HepG2 (cell line): ENCODE measurements around the gene ATP6V0E1. TPM values are rescaled to one million over a fixed set of nuclear protein-coding genes. Genes with fewer than 3 reads are reported as not detected.

Experiments used
- ATAC-seq: fragments of 200-7000 bp; cut with Tn5 transposase; 3 replicates; pipeline ENCODE4 v1.9.1; 2020; ENCODE audit warnings: mild to moderate bottlenecking, moderate library complexity
- BruUV-seq: library from RNA; stranded (reverse); fragments of 400-500 nt; replicated peaks from 2 replicates; lab custom pipeline; 2021; lab: Mats Ljungman, UMichigan
- CTCF ChIA-PET: fragments of 300-600 bp; formaldehyde crosslinking; extraction: SDS; loops from one replicate; lab custom pipeline; 2021; ENCODE audit warnings: low total read pairs, inconsistent platforms, low intra/inter-chr PET ratio; lab: Yijun Ruan, JAX
- POLR2A ChIA-PET: fragments of 350-600 bp; sonication (Branson Sonifier 250); formaldehyde crosslinking; loops from one replicate; lab custom pipeline; 2020; ENCODE audit warnings: antibody characterized with exemption, inconsistent platforms; lab: Yijun Ruan, JAX
- DNase-seq: peaks from one replicate; pipeline ENCODE4 v3.0.0-alpha.2; 2015; ENCODE audit warnings: low spot score
- FAIRE-seq: peaks from 3 replicates; lab custom pipeline; 2011; peaks lifted over from hg19 to GRCh38; lab: Jason Lieb, UNC
- H2AFZ ChIP-seq: one replicate; pipeline ENCODE4 v1.6.1; 2011; ENCODE audit warnings: low read length, inconsistent platforms
- H3K27ac ChIP-seq: fragments of 300-600 bp; 3 replicates; pipeline ENCODE4 v1.8.0; 2011; ENCODE audit warnings: mixed run types, mild to moderate bottlenecking, mixed read lengths, low read length, inconsistent platforms; ENCODE audit not compliant: insufficient read depth; ENCODE audit errors: extremely low read length
- H3K27me3 ChIP-seq, 2 experiments: fragments of 200-600 bp in 1 of 2; 2 replicates in 1 of 2; 3 replicates in 1 of 2; pipeline versions ENCODE4 v1.6.0 to v1.8.0; 2011; ENCODE audit warnings: low read length in 2 of 2, mild to moderate bottlenecking in 2 of 2, moderate library complexity in 2 of 2, inconsistent platforms in 1 of 2; ENCODE audit not compliant: insufficient read depth in 2 of 2, control insufficient read depth in 1 of 2
- H3K36me3 ChIP-seq, 2 experiments: fragments of 200-600 bp in 1 of 2; replicated peaks in 1 of 2; 2 replicates in 1 of 2; 3 replicates in 1 of 2; pipeline versions ENCODE4 v1.5.1 to v1.8.0; 2011; ENCODE audit warnings: low read length in 2 of 2, inconsistent platforms in 1 of 2; ENCODE audit not compliant: insufficient read depth in 2 of 2, control insufficient read depth in 1 of 2
- H3K4me1 ChIP-seq: 2 replicates; pipeline ENCODE4 v1.5.1; 2012; ENCODE audit warnings: low read length, inconsistent platforms; ENCODE audit not compliant: insufficient read depth
- H3K4me2 ChIP-seq: 2 replicates; pipeline ENCODE4 v1.6.0; 2011; ENCODE audit warnings: low read depth, low read length, inconsistent platforms
- H3K4me3 ChIP-seq, 3 experiments: fragments of 200-600 bp in 1 of 3; sonication (generic), shearing (Covaris generic) in 1 of 3; replicated peaks in 1 of 3; 2 replicates each; pipeline ENCODE4 v1.5.1; 2011 to 2016; ENCODE audit warnings: low read length in 3 of 3, inconsistent platforms in 2 of 3, low read depth in 2 of 3, mild to moderate bottlenecking in 2 of 3, control low read depth in 1 of 3, mixed read lengths in 1 of 3; ENCODE audit not compliant: insufficient read depth in 1 of 3
- H3K79me2 ChIP-seq: one replicate; pipeline ENCODE4 v1.6.1; 2011; ENCODE audit warnings: low read length, inconsistent platforms; ENCODE audit not compliant: insufficient read depth
- H3K9ac ChIP-seq: 2 replicates; pipeline ENCODE4 v1.6.0; 2011; ENCODE audit warnings: mild to moderate bottlenecking, low read depth, low read length, inconsistent platforms; ENCODE audit not compliant: insufficient read depth
- H3K9me3 ChIP-seq: 2 replicates; pipeline ENCODE4 v1.5.1; 2012; ENCODE audit warnings: mild to moderate bottlenecking, low read length
- H4K20me1 ChIP-seq: 2 replicates; pipeline ENCODE4 v1.6.0; 2011; ENCODE audit warnings: inconsistent platforms, mild to moderate bottlenecking, low read length, moderate library complexity; ENCODE audit not compliant: insufficient read depth
- HDAC1 ChIP-seq: sonication (generic); formaldehyde crosslinking; IDR thresholded peaks from 2 replicates; pipeline ENCODE4 v1.5.1; 2020; ENCODE audit warnings: mild to moderate bottlenecking, missing genetic modification reagents
- HNRNPK ChIP-seq: fragments of 200-400 bp; formaldehyde crosslinking; IDR thresholded peaks from 2 replicates; pipeline ENCODE4 v1.6.1; 2018; ENCODE audit warnings: low read length, low read depth, moderate library complexity, mild to moderate bottlenecking; ENCODE audit not compliant: poor library complexity, severe bottlenecking
- MTF2 ChIP-seq: sonication (generic); formaldehyde crosslinking; IDR thresholded peaks from 2 replicates; pipeline ENCODE4 v1.5.0; 2020; ENCODE audit warnings: missing genetic modification reagents, borderline replicate concordance
- PCBP1 ChIP-seq: fragments of 200-400 bp; formaldehyde crosslinking; IDR thresholded peaks from 2 replicates; pipeline ENCODE4 v1.6.1; 2017; ENCODE audit warnings: mild to moderate bottlenecking, low read depth, low read length, borderline replicate concordance
- PRDM15 ChIP-seq: sonication (generic); formaldehyde crosslinking; IDR thresholded peaks from 2 replicates; pipeline ENCODE4 v1.4.0; 2020; ENCODE audit warnings: missing genetic modification reagents
- SIN3A ChIP-seq: IDR thresholded peaks from 2 replicates; pipeline ENCODE4 v1.6.1; 2011; ENCODE audit warnings: low read depth, mild to moderate bottlenecking, control low read depth, low read length, borderline replicate concordance
- TERF1 ChIP-seq: sonication (generic); formaldehyde crosslinking; IDR thresholded peaks from 2 replicates; pipeline ENCODE4 v1.8.0; 2022; ENCODE audit warnings: mild to moderate bottlenecking, missing genetic modification reagents, moderate library complexity
- ZNF263 ChIP-seq: sonication (generic); formaldehyde crosslinking; IDR thresholded peaks from 2 replicates; pipeline ENCODE4 v1.4.0; 2020; ENCODE audit warnings: missing genetic modification reagents
- ZNF446 ChIP-seq: sonication (generic); formaldehyde crosslinking; IDR thresholded peaks from 2 replicates; pipeline ENCODE4 v1.5.0; 2020; ENCODE audit warnings: mild to moderate bottlenecking, missing genetic modification reagents
- ZNF484 ChIP-seq: sonication (generic); formaldehyde crosslinking; IDR thresholded peaks from 2 replicates; pipeline ENCODE4 v1.5.1; 2020; ENCODE audit warnings: mild to moderate bottlenecking, low read depth, missing genetic modification reagents, borderline replicate concordance
- ZNF800 ChIP-seq: sonication (generic); formaldehyde crosslinking; IDR thresholded peaks from 2 replicates; pipeline ENCODE4 v1.4.0; 2020; ENCODE audit warnings: missing genetic modification reagents
- in situ Hi-C: cut with HindIII; loops from 2 replicates; pipeline ENCODE4 v1.10.0; 2017; ENCODE audit warnings: low pct_unique_long_range_greater_than_20kb; ENCODE audit not compliant: extremely low pct_ligation_motif_present
- intact Hi-C: fragments of 100-400 bp; cut with micrococcal nuclease; formaldehyde crosslinking; loops from one replicate; pipeline ENCODE4 v1.10.0; 2022; ENCODE audit not compliant: unreplicated experiment
- polyA plus RNA-seq, 8 experiments: library from polyadenylated mRNA; depleted of rRNA in 3 of 8; stranded (reverse) in 7 of 8; unstranded in 1 of 8; fragments of >200 nt; fragmentation: Illumina TruSeq in 4 of 8; extraction: Trizol in 4 of 8; gene quantifications; 2 replicates each; pipeline versions ENCODE4 v1.2.1 to v1.2.3, GENCODE V29; 2011 to 2016; ENCODE audit warnings: low read depth in 4 of 8, missing spikeins in 1 of 8, mixed read lengths in 1 of 8; ENCODE audit not compliant: insufficient read depth in 1 of 8
- total RNA-seq, 5 experiments: library from RNA; depleted of rRNA; stranded (reverse); fragments of >200 nt; fragmentation: Illumina TruSeq; extraction: Trizol; gene quantifications; 2 replicates each; pipeline ENCODE4 v1.2.3, GENCODE V29; 2016; ENCODE audit warnings: low read depth in 1 of 5

Gene ATP6V0E1
- total and polyA plus RNA-seq, 2 of the 13 experiments (the other 11 are each of a cell fraction or from before 2014, with no cell fraction given), result 143 to 215 TPM

GRCh38 chr5:172984244-172984953 is 828 bp downstream of the ATP6V0E1 start (continued):
- TF ChIP-seq PRDM15 (CRISPR knock-in tag) (no peak), ZNF263 (CRISPR knock-in tag) (no peak), ZNF446 (CRISPR knock-in tag) (peak; percentile 55; the same call in 1 of the 2 replicates), SIN3A (peak; percentile 85; the same call in 1 of the 2 replicates)

DNA sequence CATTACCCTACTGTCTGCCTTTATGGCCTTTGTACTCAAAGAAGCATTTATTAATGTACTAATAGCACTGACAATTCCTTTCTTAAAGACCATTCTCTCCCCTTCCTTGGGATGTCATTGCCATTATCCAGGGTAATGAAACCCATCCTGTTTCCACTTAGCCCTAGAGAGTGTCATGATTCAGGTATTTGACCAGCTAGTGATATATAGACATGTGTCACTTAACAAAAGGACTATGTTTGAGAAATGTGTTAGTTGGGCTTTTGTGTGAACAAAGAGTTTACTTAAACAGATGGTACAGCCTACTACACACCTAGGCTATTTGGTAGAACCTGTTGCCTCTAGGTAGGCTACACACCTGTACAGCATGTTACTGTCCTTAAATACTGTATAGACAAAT is 2.0 kb downstream of the ATP6V0E1 start:
- ATAC-seq (no peak), DNase-seq (no peak), FAIRE-seq (no peak)
- BruUV-seq, result no TSS peak
- Histone ChIP-seq H3K27ac (no peak overlapping the region), H3K4me1 (peaks cover 26% of the 10 kb centered on the region), H3K9ac (no peak overlapping the region), H3K4me2 (peak overlapping the region; percentile 47), H2AFZ (no peak overlapping the region), H3K36me3 (peaks cover 4 to 7% of the 10 kb centered on the region in 2 experiments; a peak in 4 of 5 replicates), H3K4me3 (no peak overlapping the region), H3K27me3 (no peaks in the 10 kb centered on the region), H4K20me1 (no peaks in the 10 kb centered on the region; the same call in 1 of the 2 replicates), H3K79me2 (peaks cover 33% of the 10 kb centered on the region), H3K9me3 (no peaks in the 10 kb centered on the region)
- POLR2A ChIA-PET, result interaction anchor here (1.0 kb wide), 1 partner anchor 31 kb away, joined by 3 read pairs; no protein-coding TSS in a partner anchor
- in situ Hi-C loops (loop anchor here (25.0 kb wide), 2 partner anchors 302 to 577 kb away; no protein-coding TSS in a partner anchor), intact Hi-C loops (no loop called here)
- CTCF ChIA-PET, result no interaction called here
- TF ChIP-seq HDAC1 (no peak), ZNF800 (no peak), MTF2 (CRISPR knock-in tag) (no peak), PCBP1 (no peak), HNRNPK (no peak), TERF1 (CRISPR knock-in tag) (no peak), ZNF484 (CRISPR knock-in tag) (no peak)
